Activated T-cell treated with anti-CD3 and anti-CD28 coated beads, Interleukin-2, amount 50 U/mL, for 24 hours (primary cell): ENCODE results near the gene SCAANT1.

Source experiments
- DNase-seq: peaks from one replicate; pipeline ENCODE4 v3.0.0-alpha.2; 2020
- H3K27ac Mint-ChIP-seq: 2 replicates; pipeline ENCODE4 v1.8.0; 2020; ENCODE audit warnings: mild to moderate bottlenecking, mixed read lengths
- H3K27me3 Mint-ChIP-seq: 2 replicates; pipeline ENCODE4 v1.8.0; 2020; ENCODE audit warnings: mixed read lengths
- H3K36me3 Mint-ChIP-seq: 2 replicates; pipeline ENCODE4 v1.8.0; 2020; ENCODE audit warnings: low read depth, mixed read lengths
- H3K4me1 Mint-ChIP-seq: 2 replicates; pipeline ENCODE4 v1.8.0; 2020; ENCODE audit warnings: low read depth, mixed read lengths
- H3K4me3 Mint-ChIP-seq: 2 replicates; pipeline ENCODE4 v1.8.0; 2020; ENCODE audit warnings: mild to moderate bottlenecking, moderate library complexity, mixed read lengths
- H3K9me3 Mint-ChIP-seq: 2 replicates; pipeline ENCODE4 v1.8.0; 2020; ENCODE audit warnings: mixed read lengths

SCAANT1 gene

DNA sequence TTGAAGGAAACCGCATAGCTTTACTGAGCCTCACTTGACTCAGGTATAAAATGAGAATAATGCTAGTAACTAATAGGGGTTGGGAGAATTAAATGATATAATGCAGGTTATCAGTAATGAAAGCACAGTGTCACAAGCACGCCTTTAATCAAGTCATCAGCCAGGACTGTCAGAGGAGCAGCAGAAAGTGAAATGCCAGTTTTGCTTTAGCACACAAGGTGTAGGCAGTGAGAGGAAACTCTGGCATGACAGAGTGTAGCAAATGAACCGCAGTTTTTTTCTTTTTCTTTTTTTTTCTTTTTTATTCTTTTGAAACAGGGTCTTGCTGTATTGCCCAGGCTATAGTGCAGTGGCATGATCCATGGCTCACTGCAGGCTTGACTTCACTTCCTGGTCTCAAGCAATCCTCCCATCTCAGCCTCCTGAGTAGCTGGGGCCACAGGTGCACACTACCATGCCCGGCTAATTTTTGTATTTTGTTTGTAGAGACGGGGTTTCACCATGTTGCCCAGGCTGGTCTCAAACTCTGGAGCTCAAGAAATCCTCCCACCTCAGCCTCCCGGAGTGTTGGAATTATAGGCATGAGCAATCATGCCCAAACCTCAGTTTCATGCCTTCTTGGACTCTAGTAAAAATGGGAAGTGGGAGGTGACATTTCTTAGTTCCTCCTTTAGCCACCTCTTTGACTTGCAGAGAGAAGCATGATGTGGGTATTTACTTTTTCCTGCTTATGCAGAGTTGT is 9.7 kb upstream of the SCAANT1 start:
- no peak for DNase-seq
- Mint-ChIP-seq H3K4me3 (no peak overlapping the region), H3K36me3 (peaks cover 97% of the 10 kb centered on the region), H3K9me3 (no peaks in the 10 kb centered on the region), H3K27ac (peak overlapping the region; percentile 5), H3K4me1 (peaks cover 71% of the 10 kb centered on the region), H3K27me3 (no peaks in the 10 kb centered on the region)

DNA sequence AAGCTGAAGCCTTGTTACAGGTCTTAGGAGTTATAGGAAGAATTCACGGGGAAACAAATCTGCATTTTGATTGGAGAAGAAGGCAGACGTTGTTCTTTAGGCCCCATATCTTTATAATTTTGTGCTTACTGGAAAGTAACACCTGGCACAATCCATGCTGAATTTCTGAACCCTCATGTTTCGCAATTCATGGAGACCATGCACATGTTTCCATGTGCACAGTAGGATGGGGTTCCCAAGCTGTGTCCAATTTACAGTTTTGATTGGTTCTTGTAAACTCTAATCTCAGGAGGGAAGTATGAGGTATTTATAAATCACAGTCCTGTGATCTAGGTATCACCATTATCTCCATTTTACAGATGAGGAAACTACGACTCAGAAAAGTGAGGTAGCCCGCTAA is 7.8 kb upstream of the SCAANT1 start:
- H3K9me3 Mint-ChIP-seq: no peaks in the 10 kb centered on the region
- no peak overlapping the region for H3K27ac Mint-ChIP-seq
- peaks cover 94% of the 10 kb centered on the region for H3K36me3 Mint-ChIP-seq

DNA sequence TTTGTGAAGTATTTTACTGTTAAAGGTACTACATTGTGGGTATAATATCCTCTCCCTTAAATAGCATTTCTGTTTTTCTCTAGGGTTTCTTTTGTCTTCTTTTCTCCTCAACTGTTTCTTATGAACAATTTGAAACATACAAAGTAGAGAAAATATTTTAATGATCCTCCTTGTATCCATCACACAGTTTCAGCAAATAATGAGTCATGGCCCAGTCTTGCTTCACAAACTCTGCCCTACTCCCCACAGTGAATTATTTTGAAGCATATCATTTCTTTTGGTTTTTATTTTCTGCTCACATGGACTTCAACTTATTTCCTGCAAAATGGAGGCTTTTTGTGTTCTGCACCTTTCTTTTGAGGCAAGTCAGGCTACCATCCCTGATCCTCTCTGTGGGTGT is 6.1 kb upstream of the SCAANT1 start:
- Mint-ChIP-seq H3K4me3 (no peak overlapping the region), H3K36me3 (peaks cover 94% of the 10 kb centered on the region), H3K27me3 (no peaks in the 10 kb centered on the region), H3K27ac (peak overlapping the region; percentile 31), H3K9me3 (no peaks in the 10 kb centered on the region), H3K4me1 (peaks cover 75% of the 10 kb centered on the region)
- DNase-seq: no peak

More for the DNA sequence above, 7.8 kb upstream of the SCAANT1 start:
- H3K4me3 Mint-ChIP-seq: no peak overlapping the region
- H3K27me3 Mint-ChIP-seq: no peaks in the 10 kb centered on the region
- peaks cover 72% of the 10 kb centered on the region for H3K4me1 Mint-ChIP-seq
- no peak for DNase-seq

DNA sequence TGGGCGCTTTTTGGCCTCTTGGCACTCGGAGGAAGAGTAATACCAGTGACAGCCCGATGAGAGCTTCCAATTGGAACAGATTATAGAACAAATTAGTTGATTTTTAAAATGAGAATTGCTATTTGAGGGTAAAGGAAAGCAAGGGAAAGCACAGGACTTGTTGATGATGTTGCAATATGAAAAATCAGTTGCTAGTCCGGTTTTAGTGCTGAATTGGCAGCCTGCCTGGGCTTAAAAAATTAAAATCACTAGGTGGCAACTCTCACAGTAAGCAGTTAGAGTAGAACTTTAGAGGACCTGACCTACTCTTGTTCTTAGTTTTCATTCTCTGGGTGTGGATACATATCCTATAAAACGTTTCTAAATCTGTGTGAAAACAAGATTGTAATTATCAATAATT is 2.1 kb upstream of the SCAANT1 start:
- Mint-ChIP-seq H3K27ac (no peak overlapping the region), H3K36me3 (peaks cover 62% of the 10 kb centered on the region), H3K9me3 (no peaks in the 10 kb centered on the region), H3K4me1 (peaks cover 71% of the 10 kb centered on the region), H3K4me3 (peak overlapping the region; percentile 89), H3K27me3 (no peaks in the 10 kb centered on the region)
- DNase-seq: no peak

- Mint-ChIP-seq H3K27ac (peak overlapping the region; percentile 97), H3K4me3 (peak overlapping the region; percentile 89), H3K36me3 (peaks cover 51% of the 10 kb centered on the region), H3K9me3 (no peaks in the 10 kb centered on the region), H3K4me1 (peaks cover 61% of the 10 kb centered on the region), H3K27me3 (no peaks in the 10 kb centered on the region)
- no peak for DNase-seq
These were observed 795 bp upstream of the SCAANT1 start for GRCh38 chr3:63912768-63913588.

GRCh38 chr3:63911509-63911872 is 692 bp downstream of the SCAANT1 start:
- Mint-ChIP-seq H3K4me1 (peaks cover 50% of the 10 kb centered on the region), H3K27ac (peak overlapping the region; percentile 98), H3K27me3 (no peaks in the 10 kb centered on the region), H3K9me3 (no peaks in the 10 kb centered on the region), H3K4me3 (peak overlapping the region; percentile 88), H3K36me3 (peaks cover 41% of the 10 kb centered on the region)
- DNase-seq: no peak

DNA sequence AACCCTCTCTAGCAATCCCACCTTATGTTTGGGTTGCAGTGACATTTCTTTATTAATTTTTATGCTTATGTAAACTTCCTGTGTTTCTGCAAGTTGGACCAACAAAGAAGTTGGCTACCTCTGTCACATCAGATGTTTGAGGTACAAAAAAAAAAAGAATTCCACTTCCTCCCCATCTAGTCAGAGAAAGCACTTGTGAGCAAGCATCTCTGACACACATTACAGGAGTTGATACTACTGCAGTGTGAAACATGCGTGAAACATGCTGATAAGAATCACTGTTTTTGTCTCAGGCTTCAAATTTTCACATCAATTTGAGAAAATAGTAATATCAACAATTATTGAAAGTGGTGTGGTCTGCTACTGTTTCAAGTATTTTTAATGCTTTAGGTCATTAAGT is 1.3 kb downstream of the SCAANT1 start:
- Mint-ChIP-seq H3K4me1 (peaks cover 46% of the 10 kb centered on the region), H3K36me3 (peaks cover 40% of the 10 kb centered on the region), H3K9me3 (no peaks in the 10 kb centered on the region), H3K27ac (peak overlapping the region; percentile 98), H3K4me3 (peak overlapping the region; percentile 88), H3K27me3 (no peaks in the 10 kb centered on the region)
- no peak for DNase-seq

DNA sequence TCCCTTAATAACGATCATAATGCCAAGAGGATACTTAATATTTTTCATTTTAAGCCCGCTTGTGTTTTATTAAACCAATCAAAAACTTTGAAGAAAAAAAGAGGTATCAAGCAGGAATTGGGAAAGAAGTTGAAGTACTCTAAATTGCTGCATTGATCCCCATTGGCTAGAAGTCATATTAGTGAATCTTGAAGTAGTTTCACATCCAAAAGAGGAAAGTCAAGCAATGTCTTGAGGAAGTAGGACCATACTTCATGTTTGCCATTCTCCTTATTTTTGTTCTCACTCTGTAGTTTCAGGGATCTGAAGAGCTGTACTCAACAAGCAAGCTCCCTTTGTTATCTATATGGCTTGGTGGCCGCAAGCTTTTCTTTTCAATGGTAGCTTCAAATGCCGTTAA is 2.2 kb downstream of the SCAANT1 start:
- no peak for DNase-seq
- no peaks in the 10 kb centered on the region for H3K27me3 Mint-ChIP-seq
- H3K4me1 Mint-ChIP-seq: peaks cover 41% of the 10 kb centered on the region
- no peak overlapping the region for H3K27ac Mint-ChIP-seq
- peaks cover 42% of the 10 kb centered on the region for H3K36me3 Mint-ChIP-seq
- no peak overlapping the region for H3K4me3 Mint-ChIP-seq
- H3K9me3 Mint-ChIP-seq: no peaks in the 10 kb centered on the region

DNA sequence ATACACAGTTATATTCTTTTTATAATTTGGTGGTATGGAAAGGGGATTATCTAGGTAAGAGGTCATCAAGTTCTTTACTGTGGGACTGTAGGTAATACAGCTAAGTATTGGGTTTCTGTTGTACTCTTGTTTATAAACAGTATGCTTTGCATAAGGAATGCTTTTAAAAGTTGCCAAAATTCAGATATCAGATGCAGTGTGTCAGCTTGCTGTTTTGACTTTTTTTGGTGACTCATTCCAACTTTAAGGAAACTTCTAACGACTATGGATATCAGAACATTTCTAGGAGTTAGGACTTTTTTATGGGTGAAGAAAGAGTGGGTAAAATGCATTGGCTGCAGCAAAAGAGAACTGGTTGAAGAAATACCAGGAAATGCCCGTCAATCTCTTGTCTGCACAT is 2.8 kb downstream of the SCAANT1 start:
- Mint-ChIP-seq H3K27ac (no peak overlapping the region), H3K9me3 (no peaks in the 10 kb centered on the region), H3K4me3 (no peak overlapping the region), H3K27me3 (no peaks in the 10 kb centered on the region), H3K36me3 (peaks cover 41% of the 10 kb centered on the region), H3K4me1 (peaks cover 40% of the 10 kb centered on the region)
- no peak for DNase-seq

GRCh38 chr3:63908776-63909175 is 3.4 kb downstream of the SCAANT1 start:
- Mint-ChIP-seq H3K4me1 (peaks cover 33% of the 10 kb centered on the region), H3K9me3 (no peaks in the 10 kb centered on the region), H3K36me3 (peaks cover 38% of the 10 kb centered on the region), H3K27me3 (no peaks in the 10 kb centered on the region), H3K27ac (peak overlapping the region; percentile 44), H3K4me3 (no peak overlapping the region)
- DNase-seq: no peak

- Mint-ChIP-seq H3K36me3 (peaks cover 36% of the 10 kb centered on the region), H3K4me1 (peaks cover 28% of the 10 kb centered on the region), H3K27ac (peak overlapping the region; percentile 44), H3K9me3 (no peaks in the 10 kb centered on the region), H3K27me3 (no peaks in the 10 kb centered on the region), H3K4me3 (no peak overlapping the region)
- no peak for DNase-seq
These were observed 4.0 kb downstream of the SCAANT1 start for GRCh38 chr3:63908081-63908736.

DNA sequence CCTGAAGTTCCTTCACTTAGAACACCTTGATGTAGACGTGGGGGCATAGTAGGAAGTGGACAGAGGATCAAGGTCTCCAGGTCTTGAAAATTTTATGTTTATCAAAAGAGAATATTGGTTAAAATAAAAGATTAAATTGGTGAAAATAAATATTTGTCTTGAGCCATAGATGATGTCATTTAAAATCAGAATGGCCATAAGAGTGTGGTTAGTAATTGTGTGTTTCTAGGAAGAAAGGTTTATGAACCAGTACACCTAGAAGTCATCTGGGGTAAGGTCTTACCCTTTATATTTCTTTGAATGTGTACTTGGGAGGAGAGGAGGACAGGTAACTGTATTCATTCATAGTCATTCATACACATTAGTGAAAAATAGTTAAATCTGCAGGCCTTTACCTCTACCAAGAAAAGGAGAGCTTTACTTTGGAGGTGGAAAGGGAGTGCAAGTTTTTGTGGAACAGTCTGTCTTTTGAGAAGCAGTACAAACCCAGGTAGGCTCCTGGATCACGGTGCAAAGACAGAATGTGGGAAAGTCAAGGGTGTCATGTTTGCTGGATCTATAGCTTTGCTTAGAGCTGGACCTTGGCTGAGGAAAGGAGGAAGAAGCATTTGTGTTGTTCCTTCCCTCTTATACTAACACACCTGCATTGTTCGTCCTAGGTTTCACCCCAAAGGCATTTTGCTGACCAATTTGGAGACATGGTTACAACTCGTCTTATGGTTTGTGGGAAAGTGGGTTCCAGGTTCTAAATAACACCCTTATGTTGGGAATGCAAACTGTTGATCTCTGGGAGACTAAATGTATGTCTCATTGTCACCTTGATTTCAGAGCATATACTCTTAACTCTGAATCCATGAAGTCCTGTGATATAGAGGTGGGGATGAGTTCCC is 6.2 kb downstream of the SCAANT1 start:
- Mint-ChIP-seq H3K36me3 (peaks cover 49% of the 10 kb centered on the region), H3K9me3 (no peaks in the 10 kb centered on the region), H3K4me1 (peaks cover 25% of the 10 kb centered on the region), H3K4me3 (no peak overlapping the region), H3K27me3 (no peaks in the 10 kb centered on the region), H3K27ac (no peak overlapping the region)
- no peak for DNase-seq

DNA sequence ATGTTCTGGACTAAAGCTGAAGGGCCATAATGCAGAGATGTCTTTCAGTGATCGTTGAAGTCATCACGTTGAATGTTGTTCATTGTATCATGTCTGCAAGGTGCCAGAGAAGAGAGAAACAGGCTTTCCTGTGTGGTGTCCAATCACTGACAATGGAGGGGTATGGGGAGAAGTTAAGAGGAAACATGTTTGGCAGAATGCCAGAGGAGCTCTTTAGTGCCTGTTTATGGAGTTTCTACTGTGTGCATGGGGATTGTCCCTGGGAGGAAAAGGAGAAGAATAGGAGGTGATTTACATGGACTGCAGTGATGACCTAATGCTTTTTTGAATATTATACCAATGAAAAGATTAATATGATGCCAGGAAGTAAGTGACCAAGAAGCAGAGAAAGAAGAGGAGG is 11.7 kb downstream of the SCAANT1 start:
- Mint-ChIP-seq H3K27me3 (no peaks in the 10 kb centered on the region), H3K36me3 (peaks cover 66% of the 10 kb centered on the region), H3K9me3 (peaks cover 3% of the 10 kb centered on the region), H3K4me1 (peaks cover 37% of the 10 kb centered on the region), H3K27ac (peak overlapping the region; percentile 6), H3K4me3 (no peak overlapping the region)
- no peak for DNase-seq

- H3K27ac Mint-ChIP-seq: peak overlapping the region; percentile 37
- no peaks in the 10 kb centered on the region for H3K27me3 Mint-ChIP-seq
- H3K4me1 Mint-ChIP-seq: peaks cover 41% of the 10 kb centered on the region
- H3K9me3 Mint-ChIP-seq: peaks cover 3% of the 10 kb centered on the region
- DNase-seq: no peak
- H3K36me3 Mint-ChIP-seq: peaks cover 63% of the 10 kb centered on the region
- no peak overlapping the region for H3K4me3 Mint-ChIP-seq
These were observed 12.2 kb downstream of the SCAANT1 start for GRCh38 chr3:63900010-63900409.
